GM12878 (cell line): Measurements from ENCODE around the gene PTPRF. TPM values are rescaled to one million over a fixed set of nuclear protein-coding genes. Genes with fewer than 3 reads are reported as not detected.

Source experiments
- ATAC-seq: fragments of 200-7000 bp; cut with Tn5 transposase; 3 replicates; pipeline ENCODE4 v1.9.1; 2020; ENCODE audit warnings: mild to moderate bottlenecking, moderate library complexity
- BruUV-seq: library from RNA; stranded (reverse); fragments of 400-500 nt; replicated peaks from 2 replicates; lab custom pipeline; 2021; lab: Mats Ljungman, UMichigan
- CTCF ChIA-PET: fragments of 300-600 bp; sonication (Branson Sonifier 250); formaldehyde crosslinking; extraction: SDS; loops from one replicate; lab custom pipeline; 2021; ENCODE audit warnings: inconsistent platforms; lab: Yijun Ruan, JAX
- POLR2A ChIA-PET: fragments of 350-600 bp; formaldehyde crosslinking; extraction: SDS; loops from one replicate; lab custom pipeline; 2021; ENCODE audit warnings: inconsistent platforms; lab: Charles Lee
- RAD21 ChIA-PET: fragments of 300-600 bp; sonication (Branson Sonifier 250); formaldehyde crosslinking; loops from one replicate; lab custom pipeline; 2023; ENCODE audit warnings: antibody characterized with exemption; ENCODE audit not compliant: unreplicated experiment; lab: Charles Lee
- SMC1A ChIA-PET: fragments of 300-600 bp; sonication (Branson Sonifier 250); formaldehyde crosslinking; loops from one replicate; lab custom pipeline; 2023; ENCODE audit not compliant: unreplicated experiment, uncharacterized antibody; lab: Charles Lee
- DNase-seq: peaks from one replicate; pipeline ENCODE4 v3.0.0-alpha.2; 2011; ENCODE audit warnings: low read depth, low spot score
- FAIRE-seq: peaks from 3 replicates; lab custom pipeline; 2011; peaks lifted over from hg19 to GRCh38; lab: Jason Lieb, UNC
- H2AFZ ChIP-seq: 2 replicates; pipeline ENCODE4 v1.6.0; 2011; ENCODE audit warnings: low read depth, low read length, control low read depth; ENCODE audit not compliant: control insufficient read depth
- H3K27ac ChIP-seq: 2 replicates; pipeline ENCODE4 v1.5.1; 2011; ENCODE audit warnings: control low read depth; ENCODE audit not compliant: control insufficient read depth, insufficient read depth
- H3K27me3 ChIP-seq, 2 experiments: replicated peaks in 1 of 2; 2 replicates each; pipeline versions ENCODE4 v1.6.0 to v1.6.1; 2011; ENCODE audit warnings: low read length in 1 of 2; ENCODE audit not compliant: control insufficient read depth in 2 of 2, insufficient read depth in 2 of 2
- H3K36me3 ChIP-seq, 2 experiments: 2 replicates each; pipeline ENCODE4 v1.5.1; 2011; ENCODE audit warnings: low read length in 1 of 2; ENCODE audit not compliant: control insufficient read depth in 2 of 2, insufficient read depth in 2 of 2
- H3K4me1 ChIP-seq: 2 replicates; pipeline ENCODE4 v1.6.1; 2011; ENCODE audit warnings: mild to moderate bottlenecking, low read length, moderate library complexity, mixed read lengths; ENCODE audit not compliant: control insufficient read depth, insufficient read depth
- H3K4me2 ChIP-seq: 2 replicates; pipeline ENCODE4 v1.6.0; 2011; ENCODE audit warnings: control low read depth; ENCODE audit not compliant: control insufficient read depth, insufficient read depth
- H3K4me3 ChIP-seq: fragments of 200-600 bp; sonication (generic); 2 replicates; pipeline ENCODE4 v1.5.1; 2016
- H3K79me2 ChIP-seq: 2 replicates; pipeline ENCODE4 v1.6.0; 2011; ENCODE audit warnings: low read length; ENCODE audit not compliant: control insufficient read depth, insufficient read depth
- H3K9ac ChIP-seq: 2 replicates; pipeline ENCODE4 v1.8.0; 2011; ENCODE audit warnings: low read length, control low read depth, mixed read lengths; ENCODE audit not compliant: control insufficient read depth, insufficient read depth
- H3K9me3 ChIP-seq: replicated peaks from 3 replicates; pipeline ENCODE4 v1.5.1; 2011; ENCODE audit warnings: mild to moderate bottlenecking, low read length; ENCODE audit not compliant: control insufficient read depth, insufficient read depth
- H4K20me1 ChIP-seq: 2 replicates; pipeline ENCODE4 v1.6.0; 2011; ENCODE audit not compliant: control insufficient read depth, insufficient read depth
- CBFB ChIP-seq: IDR thresholded peaks from 2 replicates; pipeline ENCODE4 v1.6.1; 2016; ENCODE audit warnings: antibody characterized with exemption, low read depth
- FOS ChIP-seq: IDR thresholded peaks from 3 replicates; pipeline ENCODE4 v1.6.1; 2011; ENCODE audit warnings: borderline replicate concordance; ENCODE audit not compliant: insufficient read length; ENCODE audit errors: extremely low read depth
- HDGF ChIP-seq: fragments of 450-650 bp; IDR thresholded peaks from 2 replicates; pipeline ENCODE4 v1.6.1; 2016; ENCODE audit warnings: antibody characterized with exemption
- PAX5 ChIP-seq: IDR thresholded peaks from 2 replicates; pipeline ENCODE4 v1.6.1; 2011; ENCODE audit warnings: low read depth, low read length, borderline replicate concordance
- SIX5 ChIP-seq: IDR thresholded peaks from 2 replicates; pipeline ENCODE4 v1.6.1; 2011; ENCODE audit warnings: mild to moderate bottlenecking, low read depth, low read length, moderate library complexity; ENCODE audit not compliant: severe bottlenecking
- WGBS: methylation state at CpG from one replicate; pipeline ENCODE4 v1.1.6; 2016; ENCODE audit warnings: low lambda C conversion rate; ENCODE audit not compliant: insufficient replicate concordance, insufficient coverage; ENCODE audit errors: missing lambda C conversion rate; 5-methylcytosine and 5-hydroxymethylcytosine counted together
- in situ Hi-C: fragments of 300-500 bp; cut with MboI; formaldehyde crosslinking; loops from 9 replicates; pipeline ENCODE4 v1.14.3; 2018; ENCODE audit warnings: mixed read lengths
- intact Hi-C: fragments of 100-400 bp; cut with micrococcal nuclease; formaldehyde crosslinking; loops from one replicate; pipeline ENCODE4 v1.14.2; 2022; ENCODE audit not compliant: unreplicated experiment
- polyA plus RNA-seq, 11 experiments: library from polyadenylated mRNA; depleted of rRNA in 4 of 11; unstranded in 6 of 11; stranded (reverse) in 5 of 11; fragments of >200 nt; fragmentation: Nextera tagmentation in 4 of 11; fragmentation: Illumina TruSeq in 1 of 11; extraction: Ambion mirVana in 4 of 11; extraction: Trizol in 1 of 11; gene quantifications; 1 replicate in 1 of 11; 2 replicates in 10 of 11; pipeline versions ENCODE4 v1.2.1 to v1.2.3, GENCODE V29; 2011 to 2016; ENCODE audit warnings: inconsistent platforms in 2 of 11, missing spikeins in 2 of 11, low read depth in 1 of 11
- total RNA-seq, 4 experiments: library from RNA; depleted of rRNA in 3 of 4; stranded (reverse); fragments of >200 nt in 3 of 4; fragmentation: Illumina TruSeq in 1 of 4; extraction: Trizol in 1 of 4; gene quantifications; 2 replicates each; pipeline versions ENCODE4 v1.2.1 to v1.2.3, GENCODE V29; 2013 to 2021
- TF ChIP-seq, protein P1 (sequence below): fragments of 450-650 bp; IDR thresholded peaks from 2 replicates; pipeline ENCODE4 v1.6.1; 2017; ENCODE audit warnings: borderline replicate concordance

PTPRF gene
- total and polyA plus RNA-seq, 10 of the 15 experiments (the other 5 are each of a cell fraction or from before 2014, with no cell fraction given), result 0.04 to 2.6 (median 0.32) TPM

DNA sequence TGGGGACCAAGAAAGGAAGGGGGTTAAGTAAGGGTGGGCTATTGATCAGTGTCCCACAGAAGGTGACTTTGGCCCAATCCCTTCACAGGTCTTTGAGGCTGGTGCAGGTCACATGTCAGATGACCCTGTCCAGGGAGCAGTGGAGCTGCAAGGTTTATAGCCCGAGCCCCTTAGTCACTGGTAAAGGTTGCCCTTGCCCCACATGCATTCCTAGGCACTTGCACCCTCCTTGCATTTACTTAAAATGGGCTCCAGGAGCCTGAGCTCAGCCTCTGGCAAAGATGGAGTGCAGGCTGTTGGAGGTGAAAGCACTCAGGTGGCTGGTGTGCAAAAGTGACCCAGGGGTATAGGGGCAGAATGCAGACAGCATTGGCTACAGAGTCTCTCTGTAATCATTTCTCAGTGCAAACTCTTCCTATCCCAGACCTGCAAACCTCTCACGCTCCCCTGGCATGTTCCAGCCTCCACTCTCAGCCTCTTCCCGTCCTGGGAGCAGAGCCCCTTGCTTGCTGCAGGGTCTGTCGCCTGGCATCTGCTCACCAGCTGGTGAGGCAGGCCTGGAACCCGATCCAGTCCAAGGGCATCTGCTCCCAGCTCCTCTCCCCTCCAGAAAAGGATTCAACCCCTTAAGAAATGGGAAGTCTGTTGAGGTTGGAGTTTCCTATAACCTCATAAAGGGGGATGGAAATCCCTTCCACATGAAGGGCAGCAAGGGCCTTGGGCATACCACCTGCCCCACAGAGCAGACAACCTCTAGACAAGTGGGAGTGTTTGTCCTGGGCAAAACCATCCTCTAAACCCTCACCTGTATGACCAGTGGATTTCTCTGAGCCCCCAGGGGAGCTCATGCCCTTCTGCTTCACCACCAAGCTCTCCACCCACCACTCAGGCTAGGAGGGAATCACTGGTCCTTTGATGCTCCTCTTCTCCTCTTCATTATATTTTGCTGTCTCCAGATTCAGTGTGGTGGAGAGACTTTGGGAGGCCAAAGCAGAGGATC, 23.1 kb upstream of the PTPRF start:
- no peak for FAIRE-seq
- Histone ChIP-seq H3K4me3 (no peak overlapping the region), H2AFZ (no peak overlapping the region), H3K79me2 (no peaks in the 10 kb centered on the region), H4K20me1 (no peaks in the 10 kb centered on the region), H3K9me3 (peaks cover 5% of the 10 kb centered on the region), H3K4me1 (peaks cover 9% of the 10 kb centered on the region), H3K4me2 (no peak overlapping the region), H3K36me3 (no peaks in the 10 kb centered on the region), H3K27me3 (no peaks in the 10 kb centered on the region), H3K27ac (no peak overlapping the region), H3K9ac (no peak overlapping the region)
- BruUV-seq, result no TSS peak
- ChIA-PET RAD21 (no interaction called here), SMC1A (no interaction called here), CTCF (interaction anchor here (0.6 kb wide), 1 partner anchor 74 kb away, joined by 3 read pairs; no protein-coding TSS in a partner anchor), POLR2A (no interaction called here)
- 53% methylated on average over 5 of the region's 5 CpGs for WGBS
- intact Hi-C loops, result no loop called here
- no peak for ATAC-seq
- in situ Hi-C loops, result no loop called here
- no peak for DNase-seq
- no peak for TF ChIP-seq PAX5
- TF ChIP-seq, protein P1, sequence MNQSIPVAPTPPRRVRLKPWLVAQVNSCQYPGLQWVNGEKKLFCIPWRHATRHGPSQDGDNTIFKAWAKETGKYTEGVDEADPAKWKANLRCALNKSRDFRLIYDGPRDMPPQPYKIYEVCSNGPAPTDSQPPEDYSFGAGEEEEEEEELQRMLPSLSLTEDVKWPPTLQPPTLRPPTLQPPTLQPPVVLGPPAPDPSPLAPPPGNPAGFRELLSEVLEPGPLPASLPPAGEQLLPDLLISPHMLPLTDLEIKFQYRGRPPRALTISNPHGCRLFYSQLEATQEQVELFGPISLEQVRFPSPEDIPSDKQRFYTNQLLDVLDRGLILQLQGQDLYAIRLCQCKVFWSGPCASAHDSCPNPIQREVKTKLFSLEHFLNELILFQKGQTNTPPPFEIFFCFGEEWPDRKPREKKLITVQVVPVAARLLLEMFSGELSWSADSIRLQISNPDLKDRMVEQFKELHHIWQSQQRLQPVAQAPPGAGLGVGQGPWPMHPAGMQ, result no peak
- no peak for TF ChIP-seq FOS
- TF ChIP-seq SIX5, result no peak
- no peak for TF ChIP-seq CBFB
- no peak for TF ChIP-seq HDGF
